ENCODE results near the gene HEBP2.

GRCh38 chr6:138442663-138443062, 38.6 kb downstream of the HEBP2 start:
- TF ChIP-seq CTCF (IDR thresholded peaks at IDR 0.05) (no peak), EP300 (IDR thresholded peaks at IDR 0.05) (no peak)

All from sigmoid colon (tissue), 4 donors.